GM18508 (cell line): ENCODE measurements around the gene DTNBP1.

Experiments used
- ATAC-seq: cut with Tn5 transposase; IDR thresholded peaks from one replicate; pipeline ENCODE4 v1.9.1; 2021; ENCODE audit warnings: moderate number of reproducible peaks; ENCODE audit not compliant: insufficient read depth, unreplicated experiment

Gene DTNBP1

GRCh38 chr6:15507221-15507620 is 155.6 kb downstream of the DTNBP1 start:
- no peak for ATAC-seq

DNA sequence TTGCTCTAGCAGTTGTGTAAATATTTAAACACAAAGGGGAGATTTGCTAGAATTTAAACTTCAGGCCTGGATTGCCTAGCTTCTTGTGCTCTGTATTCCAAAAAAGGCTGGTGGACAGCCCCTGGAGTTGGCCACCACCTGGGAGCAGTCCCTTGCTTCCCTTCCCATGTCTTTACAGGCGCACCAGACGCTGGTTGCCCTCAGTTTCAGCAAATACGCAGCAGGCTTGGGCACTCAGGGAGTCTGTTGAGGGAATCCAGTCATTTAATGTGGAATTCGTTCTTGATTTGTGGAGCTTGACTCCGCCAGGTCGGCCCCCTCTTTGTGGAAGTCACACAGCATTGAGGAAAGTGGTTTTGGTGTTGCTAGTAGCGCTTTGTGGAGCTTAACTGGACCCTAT is 156.8 kb downstream of the DTNBP1 start:
- no peak for ATAC-seq

DNA sequence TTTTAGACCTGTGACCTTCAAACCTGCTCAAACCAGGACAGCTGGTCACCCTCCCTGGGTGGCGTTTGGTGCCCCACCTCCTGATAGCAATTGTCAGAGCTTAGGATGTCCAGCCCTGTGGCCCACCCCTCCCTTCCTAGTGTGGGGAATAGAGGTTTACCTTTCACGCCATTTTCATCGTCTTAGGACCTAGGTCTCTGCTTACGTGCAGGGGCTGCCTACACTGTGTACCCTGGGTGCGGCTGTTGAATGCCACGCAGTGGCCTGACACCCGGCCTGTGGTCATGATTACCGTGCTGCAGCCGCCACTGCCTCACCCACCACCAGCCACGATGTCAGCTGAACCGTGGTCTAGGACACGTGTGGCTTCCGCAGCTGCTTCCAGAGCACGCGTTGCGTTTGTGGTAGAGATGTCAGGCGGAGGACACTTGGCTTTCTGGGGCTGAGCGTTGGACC is 157.3 kb downstream of the DTNBP1 start:
- no peak for ATAC-seq

- ATAC-seq = no peak
Observed at GRCh38 chr6:15504581-15505350, 158.1 kb downstream of the DTNBP1 start.

DNA sequence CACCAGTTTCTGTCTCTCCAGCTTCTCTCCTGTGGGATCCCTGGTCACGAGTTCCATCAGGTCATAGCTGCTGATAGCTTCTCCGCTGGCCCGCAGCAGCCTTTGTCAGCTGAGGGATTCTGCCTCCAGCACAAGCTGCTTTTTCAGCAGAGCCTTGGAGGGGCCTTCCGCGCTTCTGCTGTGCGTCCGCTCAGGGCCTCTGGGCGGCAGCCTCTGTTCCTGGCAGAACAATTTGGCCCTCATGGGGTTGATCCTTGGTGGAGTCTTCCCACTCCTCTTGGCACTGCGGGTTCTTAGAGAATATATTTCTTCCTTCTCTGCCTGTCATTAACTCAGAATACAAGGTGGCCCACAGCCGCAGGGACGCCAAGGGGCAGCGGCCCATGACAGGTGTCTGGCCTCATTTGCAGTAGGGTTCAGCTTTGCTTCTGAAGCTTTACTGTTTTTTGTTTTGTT is 158.8 kb downstream of the DTNBP1 start:
- ATAC-seq = no peak

GRCh38 chr6:15503346-15503680 is 159.5 kb downstream of the DTNBP1 start:
- ATAC-seq = no peak

DNA sequence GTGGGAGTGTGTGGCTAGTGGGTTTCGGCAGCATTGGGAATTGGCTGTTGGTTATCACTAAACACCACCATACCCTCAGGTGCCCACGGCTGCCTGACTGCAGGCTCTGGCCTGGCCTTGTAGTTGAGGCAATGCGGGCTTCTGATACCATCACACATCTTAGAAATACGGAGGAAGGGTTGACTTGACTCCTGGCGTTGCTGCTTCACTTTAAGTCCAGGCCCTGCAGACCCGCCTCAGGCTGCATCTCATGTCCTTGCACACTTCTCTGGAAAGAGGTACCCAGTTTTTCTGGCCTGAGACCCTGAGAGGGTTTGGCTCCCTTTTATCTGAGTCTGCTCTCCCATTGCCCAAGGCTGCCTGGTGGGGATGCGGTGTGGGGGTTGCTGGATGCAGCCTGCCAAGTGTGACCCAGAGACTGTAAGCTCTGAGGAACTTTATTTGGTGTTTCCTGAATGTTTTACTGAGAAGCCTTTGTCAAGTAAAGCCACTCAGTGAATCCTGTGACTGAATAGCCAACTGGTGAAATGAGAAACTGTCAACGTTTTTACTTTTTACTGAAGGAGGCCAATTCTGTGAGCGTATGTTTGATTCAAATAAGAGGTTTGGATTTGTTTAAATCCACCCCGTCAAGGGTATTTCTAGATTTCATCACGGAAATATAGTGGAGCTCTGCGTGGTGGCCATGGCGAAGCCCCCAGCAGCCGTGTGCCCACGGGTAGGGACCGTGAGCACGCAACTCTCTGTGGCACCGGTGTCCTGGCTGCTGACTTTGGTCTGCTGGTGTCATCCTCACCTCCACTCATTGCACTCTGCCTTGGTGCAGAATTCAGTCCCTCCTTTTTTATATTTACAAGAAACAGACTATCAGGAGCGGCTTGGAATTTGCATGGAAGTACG is 160.1 kb downstream of the DTNBP1 start:
- ATAC-seq = no peak

DNA sequence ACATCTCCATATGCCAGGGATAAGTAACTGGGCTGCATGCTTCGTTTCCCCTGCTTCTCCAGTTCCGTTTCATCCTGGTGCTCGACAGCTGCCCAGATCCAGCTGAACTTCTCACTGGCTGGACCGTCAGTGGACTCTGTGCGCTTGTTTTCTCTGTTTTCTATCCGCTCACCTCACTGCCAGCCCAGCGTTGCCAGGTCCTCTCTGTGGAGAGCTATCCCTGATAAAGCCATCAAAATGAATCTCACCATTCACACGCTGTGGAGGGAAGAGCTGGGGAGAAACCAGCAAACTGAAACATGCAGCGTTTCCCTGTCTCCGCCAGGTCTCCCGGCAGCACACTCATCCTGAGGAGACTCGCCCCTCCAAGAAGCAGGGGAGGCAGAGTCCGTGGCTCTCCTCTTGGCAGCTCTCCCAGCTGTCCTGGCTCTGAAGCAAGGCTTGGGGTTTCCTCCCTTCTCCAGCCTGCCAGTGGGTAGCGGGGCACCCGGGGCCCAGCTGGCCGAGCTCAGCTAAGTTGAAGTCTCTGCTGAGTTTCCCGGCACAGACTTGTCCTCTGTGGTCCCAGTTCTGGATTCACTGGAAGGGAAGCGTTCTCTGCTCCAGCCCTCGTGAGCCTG is 160.9 kb downstream of the DTNBP1 start:
- ATAC-seq = no peak

- ATAC-seq = no peak
Observed at GRCh38 chr6:15500901-15501825, 161.7 kb downstream of the DTNBP1 start.

- ATAC-seq = no peak
Observed at GRCh38 chr6:15500078-15500740, 162.6 kb downstream of the DTNBP1 start.

GRCh38 chr6:15499591-15499990 is 163.2 kb downstream of the DTNBP1 start:
- no peak for ATAC-seq

DNA sequence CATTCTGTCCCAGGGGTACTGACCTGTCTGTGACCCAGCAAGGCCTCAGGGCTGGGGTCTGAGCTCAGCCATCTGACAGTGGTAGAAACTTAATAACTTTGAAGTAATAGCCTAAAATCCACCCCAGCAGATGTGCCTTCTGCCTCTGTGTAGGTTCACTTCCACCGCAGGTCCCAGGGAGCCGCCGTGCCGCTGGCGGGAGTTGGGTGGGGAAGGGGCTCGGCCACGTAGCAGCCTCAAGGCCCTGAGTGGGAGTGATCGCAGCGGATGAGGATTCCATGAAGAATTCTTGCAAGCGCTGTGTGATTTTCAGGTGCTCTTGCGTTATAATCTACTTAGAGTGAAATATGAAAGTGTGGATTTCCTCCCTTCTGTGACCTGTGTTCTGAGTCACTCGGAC is 163.7 kb downstream of the DTNBP1 start:
- no peak for ATAC-seq

DNA sequence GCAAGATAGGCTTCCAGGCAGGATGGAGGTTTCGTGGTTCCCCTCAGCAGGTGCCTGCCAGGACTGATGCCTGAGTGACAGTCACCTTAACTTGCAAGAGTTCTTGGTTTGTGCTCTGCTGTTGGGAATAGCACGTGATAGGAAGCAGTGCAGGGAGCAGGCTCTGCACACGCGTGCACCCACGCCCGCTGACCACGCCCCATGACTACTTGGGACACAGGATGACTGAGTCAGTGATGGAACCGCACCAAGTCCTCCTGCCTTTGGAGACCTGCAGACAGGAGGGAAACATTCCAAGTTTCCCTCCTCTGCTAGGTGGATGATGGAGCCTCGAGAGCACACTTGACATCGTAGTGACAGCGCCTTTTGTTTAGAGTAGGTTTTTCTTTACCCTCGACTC is 164.2 kb downstream of the DTNBP1 start:
- no peak for ATAC-seq

DNA sequence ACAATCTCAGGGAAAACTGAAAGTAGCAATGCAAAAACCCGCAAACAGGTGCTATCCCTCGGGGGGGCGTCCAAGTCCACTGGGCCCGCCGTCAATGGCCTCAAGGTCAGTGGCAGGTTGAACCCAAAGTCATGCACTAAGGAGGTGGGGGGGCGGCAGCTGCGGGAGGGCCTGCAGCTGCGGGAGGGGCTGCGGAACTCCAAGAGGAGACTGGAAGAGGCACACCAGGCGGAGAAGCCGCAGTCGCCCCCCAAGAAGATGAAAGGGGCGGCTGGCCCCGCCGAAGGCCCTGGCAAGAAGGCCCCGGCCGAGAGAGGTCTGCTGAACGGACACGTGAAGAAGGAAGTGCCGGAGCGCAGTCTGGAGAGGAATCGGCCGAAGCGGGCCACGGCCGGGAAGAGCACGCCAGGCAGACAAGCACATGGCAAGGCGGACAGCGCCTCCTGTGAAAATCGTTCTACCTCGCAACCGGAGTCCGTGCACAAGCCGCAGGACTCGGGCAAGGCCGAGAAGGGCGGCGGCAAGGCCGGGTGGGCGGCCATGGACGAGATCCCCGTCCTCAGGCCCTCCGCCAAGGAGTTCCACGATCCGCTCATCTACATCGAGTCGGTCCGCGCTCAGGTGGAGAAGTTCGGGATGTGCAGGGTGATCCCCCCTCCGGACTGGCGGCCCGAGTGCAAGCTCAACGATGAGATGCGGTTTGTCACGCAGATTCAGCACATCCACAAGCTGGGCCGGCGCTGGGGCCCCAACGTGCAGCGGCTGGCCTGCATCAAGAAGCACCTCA is 166.3 kb downstream of the DTNBP1 start:
- ATAC-seq = no peak

DNA sequence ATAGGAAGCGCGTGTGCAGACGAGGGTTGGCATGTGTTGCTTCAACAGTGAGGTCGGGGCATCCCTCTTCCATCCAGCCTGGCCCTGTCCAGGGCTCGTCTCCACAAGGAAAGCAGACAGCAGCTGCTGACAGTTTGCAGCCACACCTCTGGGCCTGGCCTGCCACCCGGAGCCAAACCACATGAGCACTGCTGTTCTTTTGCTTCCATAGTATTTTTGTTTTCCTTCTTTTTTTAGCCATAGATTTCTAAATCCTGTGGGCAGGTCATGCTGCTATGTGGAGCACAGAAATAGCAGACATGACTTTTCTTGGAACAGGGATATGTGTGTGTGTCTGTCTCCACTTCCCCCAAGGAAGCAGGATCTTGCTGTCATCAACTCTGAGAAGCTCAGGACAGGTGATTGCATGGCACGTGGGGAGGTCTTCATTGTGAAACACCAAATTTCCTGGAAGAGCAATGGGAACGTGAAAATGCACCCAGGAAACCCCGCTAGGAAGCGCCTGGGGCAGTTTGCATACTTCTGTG is 167.4 kb downstream of the DTNBP1 start:
- no peak for ATAC-seq

DNA sequence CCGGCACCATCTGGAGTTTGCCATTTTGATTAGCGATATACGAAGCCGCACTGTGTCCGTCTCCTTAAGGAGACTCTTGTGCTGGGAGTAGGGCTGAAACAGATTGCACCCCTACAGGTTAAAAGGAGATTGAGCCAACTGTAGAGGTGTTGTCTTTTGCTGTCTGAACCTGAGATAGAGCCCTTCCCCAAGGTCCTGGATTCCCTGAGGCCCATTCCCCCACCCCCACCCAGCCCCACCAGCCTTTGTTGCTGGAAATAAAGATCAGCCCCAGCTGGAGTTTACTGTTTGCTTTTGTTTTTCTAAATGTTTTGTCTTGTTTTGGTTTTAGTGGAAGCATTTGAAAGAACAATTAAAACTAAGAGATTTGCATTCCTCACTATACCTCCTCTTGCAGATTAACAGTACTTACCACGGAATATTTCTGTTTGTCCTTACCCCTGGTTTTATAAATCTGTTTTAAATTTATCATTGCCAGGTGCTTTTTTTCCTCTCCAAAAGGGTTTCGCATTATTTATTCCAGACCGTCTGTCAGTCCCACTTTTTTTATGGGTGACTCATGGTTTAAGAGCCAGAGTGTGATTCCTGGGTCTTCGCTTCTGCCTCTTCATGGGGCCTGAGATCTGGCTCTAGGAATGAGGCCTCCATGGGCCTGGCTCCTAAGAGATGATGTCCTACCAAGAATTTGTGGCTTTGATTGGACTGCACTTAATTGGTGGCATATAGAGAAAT is 169.2 kb downstream of the DTNBP1 start:
- no peak for ATAC-seq

DNA sequence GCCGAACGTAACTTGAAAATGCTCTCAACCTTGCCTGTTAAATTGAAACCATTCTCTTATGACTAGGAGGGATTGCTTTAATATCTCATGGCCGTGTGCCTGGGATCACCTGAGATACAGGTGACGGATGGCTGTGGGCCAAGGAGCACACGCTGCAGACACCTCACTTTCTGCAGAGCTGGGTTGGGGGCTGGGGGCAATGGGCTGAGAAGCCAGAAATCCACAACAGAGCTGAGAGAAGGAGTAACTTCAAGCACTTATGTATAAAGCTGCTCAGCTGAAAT is 170.9 kb downstream of the DTNBP1 start:
- ATAC-seq = no peak
